GM21367 (cell line): Measurements from ENCODE around the gene LCP2.
A peak's percentile ranks its signal among the peaks of the same experiment; 100 is the strongest.
"Not testable (repeated sequence)": the region's sequence is repeated elsewhere in the genome, so short reads cannot be mapped to it uniquely, and the experiment has no call there.

ENCODE experiments used
- ATAC-seq: cut with Tn5 transposase; IDR thresholded peaks from one replicate; pipeline ENCODE4 v1.9.1; 2021; ENCODE audit not compliant: unreplicated experiment

Gene LCP2

DNA sequence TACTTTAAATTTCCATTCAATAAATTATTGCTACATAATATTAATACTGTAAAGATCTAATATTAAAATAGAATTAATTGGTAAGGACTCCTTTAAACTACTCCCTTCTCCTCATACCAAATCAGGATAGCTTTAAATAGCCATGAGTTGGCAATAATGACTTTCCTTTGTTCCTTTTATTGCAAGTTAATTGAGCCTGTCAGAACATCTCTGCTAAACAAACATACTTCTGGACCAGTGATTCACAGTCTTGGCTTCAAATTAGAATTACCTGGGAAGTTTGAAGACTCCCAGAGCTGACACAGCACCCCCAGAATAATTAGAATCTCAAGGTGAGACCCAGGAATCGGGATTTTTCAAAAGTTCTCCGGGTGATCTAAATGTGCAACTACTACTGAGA is 46.1 kb downstream of the LCP2 start:
- ATAC-seq: no peak

DNA sequence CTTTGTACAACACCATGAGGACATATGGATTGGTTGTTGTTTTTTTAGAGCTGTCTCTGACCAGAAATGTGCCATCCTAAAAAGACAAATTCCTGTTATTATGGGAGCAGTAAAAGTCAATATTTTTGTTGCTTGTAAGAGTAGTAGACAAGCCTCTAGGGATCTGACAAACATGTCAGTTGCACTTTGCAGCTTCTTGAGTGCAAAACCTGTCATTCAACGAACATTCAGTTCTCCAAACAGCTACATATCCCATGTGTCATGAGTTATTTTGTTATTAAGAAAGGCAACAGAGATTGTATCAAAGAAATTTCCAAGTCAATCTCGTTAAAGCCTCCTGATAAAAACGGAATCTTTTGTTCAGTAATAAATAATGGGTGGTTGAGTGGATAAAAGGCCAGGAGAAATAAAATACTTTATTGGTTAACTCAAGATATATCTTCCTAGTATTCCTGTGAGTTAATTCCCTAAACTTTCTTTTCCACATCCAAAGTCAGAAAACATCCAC is 46.7 kb downstream of the LCP2 start:
- no peak for ATAC-seq

DNA sequence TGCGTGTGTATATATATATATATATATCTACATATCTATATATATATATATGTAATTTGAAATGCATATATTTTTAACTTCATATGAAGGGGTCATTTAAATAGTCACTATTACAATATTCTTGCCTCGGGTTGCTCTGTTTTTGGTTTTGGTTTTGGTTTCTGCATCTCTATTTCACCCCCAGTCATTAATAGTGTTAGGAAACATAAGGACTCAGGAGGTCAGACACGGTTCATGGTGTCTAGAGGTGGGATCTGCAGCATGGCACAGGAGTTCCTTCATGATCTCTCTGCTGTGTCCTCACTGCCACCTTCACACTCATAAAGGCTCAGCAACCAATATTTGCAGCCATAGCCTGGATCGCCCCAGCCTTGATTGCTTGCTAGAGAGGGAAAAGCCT is 48.2 kb downstream of the LCP2 start:
- ATAC-seq: no peak

DNA sequence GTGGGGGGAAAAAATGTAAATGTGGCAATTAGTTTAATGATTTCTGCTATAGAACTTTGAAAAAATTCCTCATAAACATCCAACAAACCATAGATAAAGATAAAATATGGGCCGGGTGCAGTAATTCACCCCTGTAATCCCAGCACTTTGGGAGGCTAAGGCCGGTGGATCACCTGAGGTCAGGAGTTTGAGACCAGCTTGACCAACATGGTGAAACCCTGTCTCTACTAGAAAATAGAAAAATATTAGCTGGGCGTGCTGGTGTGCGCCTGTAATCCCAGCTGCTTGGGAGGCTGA is 48.7 kb downstream of the LCP2 start:
- ATAC-seq: not testable (repeated sequence)

DNA sequence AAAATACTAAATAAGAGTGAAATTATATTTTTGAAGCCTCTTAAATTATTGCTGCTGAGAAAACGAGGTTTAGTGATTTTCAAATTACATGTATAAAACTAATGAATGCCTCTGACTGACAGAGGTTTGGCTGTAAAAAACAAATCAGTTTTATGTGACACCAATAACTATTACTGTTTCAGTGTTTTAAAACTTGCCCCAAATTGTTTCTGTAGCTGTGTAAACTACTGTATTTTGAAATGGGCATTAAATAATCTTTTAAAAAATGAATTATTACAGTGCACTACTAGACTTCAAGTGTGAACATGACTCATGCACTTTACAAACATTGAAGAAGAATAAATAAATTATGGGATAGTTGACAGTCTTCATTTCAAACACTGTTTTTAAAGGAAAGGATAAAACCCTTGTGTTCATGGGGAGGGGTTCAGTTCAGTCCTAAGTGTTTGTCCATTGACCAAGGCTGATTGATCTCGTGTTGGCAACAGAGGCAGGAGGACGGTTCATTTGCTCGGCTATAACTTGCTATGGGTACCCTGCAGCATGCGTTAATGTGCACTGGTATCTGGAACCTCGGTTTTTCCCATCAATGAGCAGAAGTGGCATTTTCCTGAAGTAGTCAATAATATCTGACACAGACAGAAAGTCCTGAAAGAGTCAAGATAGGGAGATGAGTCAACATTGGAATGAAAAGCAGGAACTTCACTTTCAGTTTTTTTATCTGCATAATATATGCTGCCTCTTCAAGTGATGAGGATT is 49.2 kb downstream of the LCP2 start:
- ATAC-seq: no peak

DNA sequence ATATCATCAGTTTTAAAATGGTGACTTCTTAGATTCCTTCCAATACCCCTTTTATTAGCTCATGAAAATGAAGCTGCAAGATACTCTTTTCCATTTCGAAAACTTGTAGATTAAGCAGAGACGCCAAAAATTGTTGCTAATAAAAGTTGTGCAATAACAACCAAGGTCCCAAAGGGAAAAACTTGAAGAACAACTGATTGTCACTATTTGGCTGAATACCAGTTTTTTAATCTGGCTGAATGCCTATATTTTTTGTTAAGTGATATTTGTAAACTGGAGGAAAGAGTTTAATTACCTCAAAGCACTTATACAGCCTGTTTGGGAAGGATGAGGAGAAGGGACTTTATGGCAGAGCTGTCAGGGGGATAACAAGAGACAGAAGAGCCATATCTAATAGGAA is 50.2 kb downstream of the LCP2 start:
- no peak for ATAC-seq

DNA sequence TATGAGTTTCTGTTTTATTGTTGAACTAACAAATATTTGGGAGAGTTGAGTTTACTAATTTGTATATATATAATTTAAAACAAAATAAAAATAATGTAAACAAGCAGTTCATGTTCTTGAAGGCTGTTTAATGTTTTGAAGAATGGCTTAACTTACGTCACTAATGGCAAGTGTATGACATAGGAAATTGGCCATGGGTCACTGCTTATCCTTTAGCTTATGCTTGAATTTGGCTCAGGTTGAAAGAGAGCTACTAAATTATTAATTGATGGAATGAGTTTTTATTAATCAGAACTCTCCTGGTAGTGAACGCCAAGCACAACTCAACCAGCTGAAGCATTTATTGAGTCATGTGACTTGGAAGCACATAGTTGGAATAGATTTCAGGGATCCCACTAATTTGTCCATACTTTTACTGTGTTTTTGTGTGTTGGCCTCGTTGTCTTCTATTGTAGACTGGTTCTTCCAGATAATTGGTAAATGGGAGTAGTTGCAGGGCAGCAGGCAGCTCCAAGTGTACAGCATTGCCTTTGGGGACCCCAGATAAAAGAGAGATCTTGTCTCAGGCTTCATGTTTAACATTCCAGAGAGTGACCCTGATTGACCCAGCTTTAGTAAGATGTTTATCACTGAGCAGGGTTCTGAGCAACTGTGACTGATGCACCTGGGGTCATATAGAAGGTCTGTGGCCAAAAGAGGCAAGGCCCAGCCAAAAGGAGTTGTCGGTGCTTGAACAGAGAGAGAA is 51.3 kb downstream of the LCP2 start:
- ATAC-seq: no peak

DNA sequence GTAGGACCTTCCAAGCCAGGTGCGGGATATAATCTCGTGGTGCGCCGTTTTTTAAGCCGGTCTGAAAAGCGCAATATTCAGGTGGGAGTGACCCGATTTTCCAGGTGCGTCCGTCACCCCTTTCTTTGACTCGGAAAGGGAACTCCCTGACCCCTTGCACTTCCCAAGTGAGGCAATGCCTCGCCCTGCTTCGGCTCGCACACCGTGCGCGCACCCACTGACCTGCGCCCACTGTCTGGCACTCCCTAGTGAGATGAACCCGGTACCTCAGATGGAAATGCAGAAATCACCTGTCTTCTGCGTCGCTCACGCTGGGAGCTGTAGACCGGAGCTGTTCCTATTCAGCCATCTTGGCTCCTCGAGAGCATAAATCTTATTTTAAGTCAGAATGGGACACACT is 52.1 kb downstream of the LCP2 start:
- ATAC-seq: not testable (repeated sequence)

DNA sequence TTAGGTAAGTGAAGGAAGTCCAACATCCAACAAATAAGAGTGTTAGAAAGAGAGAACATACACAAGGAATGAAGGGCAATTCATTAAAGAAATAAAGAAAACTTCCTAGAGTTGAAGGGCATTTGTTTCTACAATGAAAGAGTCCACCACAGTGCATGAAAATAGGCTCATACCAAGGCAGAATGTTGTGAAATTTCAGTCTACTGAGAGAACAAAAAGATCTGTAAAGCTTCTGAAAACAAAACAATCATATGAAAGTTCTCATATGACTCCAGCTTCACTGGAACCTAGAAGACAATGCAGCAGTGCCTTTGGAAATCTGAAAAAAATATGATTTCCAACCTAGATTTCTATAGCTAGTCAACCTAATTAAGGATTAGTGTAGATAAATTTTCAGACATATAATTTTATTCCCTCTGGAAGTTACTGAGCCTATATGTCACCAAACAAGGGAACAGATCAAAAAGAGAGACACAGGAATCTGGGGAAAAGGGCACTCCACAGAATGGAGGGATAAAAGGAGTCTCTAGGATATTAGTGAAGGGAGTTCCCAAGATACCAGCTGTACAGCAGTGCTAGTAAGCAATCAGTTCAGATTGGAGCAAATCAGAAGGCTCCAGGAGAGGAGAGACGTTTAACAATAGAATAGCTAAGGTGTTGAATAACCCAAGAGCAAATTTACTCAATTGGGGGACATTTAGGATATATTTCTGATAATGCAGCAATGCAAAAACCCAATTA is 59.0 kb downstream of the LCP2 start:
- ATAC-seq: no peak

DNA sequence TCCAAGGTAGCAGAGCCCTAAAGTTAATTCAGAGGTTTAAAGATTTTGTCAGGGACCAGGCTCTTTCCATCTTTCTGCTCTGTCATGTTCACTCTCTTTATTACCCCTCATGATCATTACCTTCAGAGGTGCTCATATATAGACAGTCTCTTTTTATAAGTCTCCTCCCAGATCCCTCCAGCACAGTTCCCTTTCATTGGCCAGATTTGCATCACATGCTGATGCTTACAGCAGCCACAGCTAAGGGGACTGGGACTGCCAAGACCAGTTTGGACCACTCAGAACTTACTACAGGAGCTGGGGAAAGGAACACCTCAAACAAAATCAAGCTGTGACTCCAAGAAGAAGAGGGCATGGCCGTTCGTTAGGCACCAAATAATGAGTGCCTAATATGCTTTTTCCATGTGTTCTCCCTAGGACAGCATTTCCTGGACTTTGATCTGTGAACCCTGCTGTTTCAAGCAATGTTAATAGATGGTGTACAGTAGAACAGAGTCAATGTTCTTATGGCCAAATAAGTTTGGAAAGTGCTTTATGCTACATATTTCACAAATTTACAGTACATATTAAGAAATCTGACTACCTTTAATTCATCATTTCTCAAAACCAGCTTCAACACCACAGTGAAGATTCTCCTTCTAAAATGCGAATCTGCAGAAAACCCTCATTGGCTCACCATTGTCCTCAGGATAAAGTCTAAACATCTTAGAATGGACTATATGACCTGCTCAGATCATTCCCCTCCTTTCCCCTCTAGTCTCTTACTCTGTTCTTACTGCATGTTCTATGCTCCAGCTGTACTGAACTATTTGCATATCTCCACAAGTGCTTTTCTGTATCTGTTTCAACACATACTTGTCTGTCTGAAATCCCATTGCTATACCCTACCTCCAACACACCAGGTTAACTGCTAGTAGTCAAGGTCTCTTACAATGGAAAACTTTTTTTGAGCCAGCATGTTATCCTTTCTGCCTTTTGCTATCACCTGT is 61.4 kb downstream of the LCP2 start:
- ATAC-seq: no peak

DNA sequence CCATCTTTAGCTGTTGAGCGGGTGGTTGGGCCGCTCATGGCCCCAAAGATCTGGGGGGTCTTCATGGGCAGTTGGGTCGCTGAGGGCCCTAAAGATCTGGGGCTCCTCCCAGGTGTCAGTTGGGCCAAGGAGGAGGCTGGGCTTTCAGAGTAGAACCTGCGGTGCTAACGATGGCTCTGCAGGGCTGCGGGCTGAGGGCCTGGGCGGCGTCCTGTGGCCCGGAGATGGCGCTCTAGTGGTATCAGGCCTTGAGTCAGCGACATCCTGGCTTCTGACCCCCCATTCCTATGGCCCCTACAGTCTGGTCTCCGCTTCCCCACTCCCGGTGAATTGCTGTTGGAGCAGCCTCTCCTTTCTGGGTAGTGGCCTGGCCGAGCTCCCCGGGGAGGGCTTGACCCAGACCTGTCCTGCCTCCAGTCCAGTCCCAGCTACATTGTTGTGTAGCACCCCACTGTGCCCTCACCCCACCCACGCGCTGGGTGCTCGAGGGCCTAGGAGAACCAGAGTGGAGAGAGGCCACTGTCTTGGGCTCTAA is 64.2 kb downstream of the LCP2 start:
- no peak for ATAC-seq

DNA sequence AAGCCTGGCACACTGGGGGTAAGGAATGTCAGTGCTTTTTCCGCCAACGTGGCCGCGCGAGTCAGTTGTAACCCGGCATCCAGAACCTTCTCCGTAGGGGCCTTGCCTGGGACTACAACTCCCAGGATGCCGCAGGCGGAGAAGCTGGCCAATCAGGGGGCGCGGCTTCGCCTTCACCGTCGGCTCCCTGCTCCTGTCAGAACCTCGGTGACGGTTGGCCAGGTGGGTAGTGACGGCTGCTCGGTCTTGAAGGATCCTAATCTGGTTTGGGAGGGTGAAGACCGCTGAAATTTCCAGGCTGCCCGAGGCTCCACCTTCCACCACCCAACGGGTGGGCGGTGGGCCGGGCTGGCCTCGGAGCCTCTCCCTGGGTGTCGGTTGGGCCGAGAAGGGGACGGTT is 64.8 kb downstream of the LCP2 start, which contains the start of gene C5orf58:
C5orf58 (plus strand) TSS at position 200 of the 400 bp plus-strand sequence. CDS start 1,992 bp downstream, outside the sequence.
- ATAC-seq: no peak

DNA sequence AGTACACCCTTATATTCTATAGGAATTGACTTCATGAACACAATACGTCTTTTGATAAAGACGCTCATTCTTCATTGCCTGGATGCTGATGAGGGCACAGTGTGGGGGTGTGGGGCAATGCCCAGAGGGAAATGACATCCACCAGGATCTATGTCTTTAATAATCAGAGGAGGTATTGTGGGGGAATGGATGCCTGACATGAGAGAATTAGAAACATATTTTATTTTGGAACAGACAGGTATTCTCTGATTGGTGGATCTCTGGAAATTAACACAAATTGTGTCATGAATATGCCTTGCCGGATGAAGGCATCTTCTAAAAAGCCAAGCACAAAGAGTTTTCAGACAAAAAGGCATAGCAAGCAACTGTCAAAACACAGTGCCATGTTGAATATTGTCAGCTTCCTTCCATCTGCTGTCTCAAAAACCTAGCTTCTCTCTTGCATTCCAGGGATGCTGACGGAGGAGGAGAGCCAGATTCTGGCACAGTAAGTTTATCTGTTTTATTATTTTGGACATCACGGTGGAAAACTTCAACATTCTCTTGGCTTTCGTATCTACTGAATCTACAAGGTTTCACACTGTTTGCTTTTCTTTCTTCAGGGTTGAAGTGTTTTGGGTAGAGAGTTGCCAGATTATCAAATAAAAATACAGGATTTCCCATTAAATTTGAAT is 68.7 kb downstream of the LCP2 start:
- ATAC-seq: no peak

DNA sequence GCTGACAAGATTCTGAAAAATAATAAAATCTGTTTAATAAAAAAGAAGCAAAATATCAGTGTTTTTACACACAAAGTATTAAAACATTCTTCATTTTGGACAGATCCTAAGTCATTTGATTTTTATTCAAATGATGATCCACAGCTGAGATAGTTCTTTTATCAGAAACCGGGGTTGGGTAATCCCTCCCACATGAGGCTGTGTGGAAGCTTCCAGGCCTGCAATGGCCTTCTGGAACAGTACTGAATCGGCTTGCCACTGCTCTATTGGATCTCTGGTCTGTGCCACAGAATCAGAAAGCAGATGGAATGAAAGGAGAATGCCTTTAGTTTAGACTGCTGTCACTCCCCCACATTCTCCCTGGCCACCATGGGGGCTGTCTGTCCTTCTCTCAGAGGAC is 70.9 kb downstream of the LCP2 start:
- no peak for ATAC-seq

DNA sequence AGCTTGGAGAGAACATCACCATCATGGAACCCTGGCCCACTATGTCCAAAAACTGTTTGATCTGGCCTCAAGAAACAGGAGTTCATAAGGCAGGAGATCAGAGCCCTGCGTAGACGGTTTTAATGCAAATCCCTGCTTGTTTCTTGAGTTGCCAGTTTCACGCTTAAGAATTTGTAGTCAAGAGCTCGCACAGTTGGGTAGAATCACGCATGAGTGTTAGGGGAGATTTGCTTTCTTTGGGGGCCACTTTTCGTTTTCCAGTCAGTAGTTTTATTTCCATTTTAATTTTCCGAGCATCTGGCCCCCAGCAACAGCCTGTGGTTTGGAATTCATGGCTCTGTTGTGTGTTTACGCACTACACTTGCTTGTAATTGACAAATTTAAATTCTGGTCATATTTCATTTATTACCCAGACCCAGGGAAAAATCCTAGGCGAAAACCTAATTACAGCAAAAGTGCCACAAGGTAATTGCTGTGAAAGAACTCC is 71.4 kb downstream of the LCP2 start:
- ATAC-seq: no peak

DNA sequence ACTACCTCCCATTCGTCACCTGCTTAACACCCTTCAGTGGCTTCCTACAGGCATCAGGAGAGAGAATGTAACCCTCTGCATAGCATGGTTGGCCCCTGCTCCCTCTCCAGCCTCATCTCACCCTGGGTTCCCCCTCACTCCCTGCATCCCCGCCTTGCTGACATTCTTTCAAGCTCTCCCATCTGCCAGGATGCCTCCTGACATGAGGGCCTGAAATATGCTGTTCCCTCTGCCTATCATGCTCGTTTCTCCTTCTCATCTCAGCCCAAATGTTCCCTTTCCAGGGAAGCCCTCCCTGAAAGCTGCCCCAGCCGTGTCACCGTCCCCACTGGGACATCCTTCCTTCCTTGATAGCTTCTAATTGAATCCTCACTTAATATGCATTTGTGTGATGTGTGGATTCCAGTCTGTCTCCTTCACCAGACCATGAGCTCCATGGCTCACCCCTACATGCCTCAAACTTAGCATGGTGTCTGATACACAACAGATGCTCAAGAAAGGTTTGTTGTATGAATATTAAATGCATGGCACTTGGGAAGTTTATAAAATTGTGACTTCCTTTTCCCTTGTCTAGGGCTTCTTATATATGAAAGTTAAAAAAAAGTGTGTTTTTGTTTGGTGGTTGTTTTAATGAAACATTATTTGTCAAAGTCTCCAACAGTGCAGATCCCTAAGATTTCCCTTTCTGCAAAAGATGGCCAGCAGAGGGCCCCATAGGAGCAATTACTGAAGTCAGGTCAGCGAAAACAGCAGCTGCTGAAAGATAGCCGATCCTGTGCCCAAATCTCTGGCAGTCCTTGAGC is 72.0 kb downstream of the LCP2 start:
- peak; percentile 53 for ATAC-seq

DNA sequence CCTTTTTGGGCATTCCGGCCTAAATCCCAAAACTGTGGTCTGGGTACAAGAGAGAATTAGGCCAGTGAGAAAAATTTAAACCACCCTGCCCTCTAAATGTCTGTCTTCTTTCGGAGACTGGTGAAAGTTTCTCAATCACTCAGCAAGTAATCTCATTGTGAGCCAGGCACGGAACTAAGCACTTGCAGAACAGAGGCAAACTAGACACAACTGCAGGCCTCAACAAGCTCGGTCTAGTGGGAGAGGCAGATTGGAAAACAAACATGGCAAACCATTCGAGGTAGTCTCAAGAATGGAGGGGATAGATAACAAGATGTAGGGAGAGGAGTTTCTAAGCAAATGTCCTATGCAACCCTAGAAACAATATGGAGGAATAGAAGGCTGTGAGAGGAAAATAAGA is 73.7 kb downstream of the LCP2 start:
- ATAC-seq: no peak

DNA sequence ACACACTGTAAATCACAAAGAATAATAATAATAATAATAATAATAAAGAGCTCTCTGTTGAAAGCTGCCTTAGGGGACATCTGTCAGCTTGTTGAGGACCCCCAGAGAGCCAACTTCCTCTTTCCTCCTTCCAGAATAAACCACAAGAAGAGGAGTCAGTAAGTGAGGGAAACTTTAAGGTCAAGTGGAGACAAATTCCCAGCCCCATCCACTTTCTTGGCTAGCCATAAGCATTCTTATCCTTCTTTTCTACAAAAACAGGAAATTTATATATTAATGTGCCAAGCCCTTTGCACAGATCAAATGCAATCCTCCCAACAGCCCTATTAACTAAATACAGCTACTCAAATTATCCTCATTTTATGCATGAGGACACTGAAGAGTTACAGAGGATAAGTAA is 74.2 kb downstream of the LCP2 start:
- ATAC-seq: no peak

DNA sequence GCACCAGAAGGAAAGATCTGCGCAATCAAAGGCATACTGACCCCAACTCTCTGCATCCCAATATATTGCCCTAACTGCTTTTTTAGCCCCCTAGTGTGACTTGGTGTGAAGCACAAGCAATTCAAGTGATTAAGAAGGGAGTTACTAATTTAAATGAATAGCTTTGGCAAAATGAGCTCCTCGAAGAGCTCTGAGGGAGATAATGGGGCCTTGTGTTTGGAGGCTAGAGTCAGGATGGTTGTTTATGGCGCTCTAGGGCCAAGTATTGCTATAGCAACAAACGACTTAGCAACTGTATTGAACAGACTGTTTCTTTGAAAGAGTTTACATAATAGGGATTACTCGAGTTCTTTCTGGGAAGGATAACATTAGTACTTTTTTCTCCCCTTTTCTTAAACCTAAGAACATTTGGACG is 76.2 kb downstream of the LCP2 start:
- no peak for ATAC-seq
